Measurements from ENCODE around the gene POMGNT1.

The POMGNT1 gene

DNA sequence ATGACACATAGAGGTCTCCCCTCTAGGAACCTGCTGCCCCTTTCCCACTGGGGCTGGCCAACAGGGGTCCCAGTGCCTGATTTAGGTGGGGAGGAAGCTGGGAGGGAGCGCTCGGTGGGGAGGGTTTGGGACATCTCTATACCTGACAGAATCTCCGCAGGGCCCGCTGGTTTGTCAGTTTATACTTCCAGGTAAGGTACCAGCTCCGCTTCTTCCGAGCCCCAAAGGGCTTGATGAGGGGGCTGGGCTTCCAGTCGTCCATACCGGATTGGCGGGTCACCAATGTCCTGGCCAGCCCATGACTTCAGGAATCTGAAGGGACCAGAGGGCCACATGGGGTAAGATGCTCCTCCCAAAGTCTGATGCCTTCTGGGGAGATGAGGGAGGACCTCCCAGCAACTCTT is 672 bp downstream of the POMGNT1 start:
- peaks cover 11% of the 10 kb centered on the region for H3K36me3 Mint-ChIP-seq
- no peaks in the 10 kb centered on the region for H3K27me3 Mint-ChIP-seq
- DNase-seq (ENCODE audit: low spot score in 2 of 2) (no peak), ATAC-seq (ENCODE audit: low read depth) (no peak)
- H3K27ac Mint-ChIP-seq = no peak overlapping the region
- peak overlapping the region; percentile 84 for H3K4me3 Mint-ChIP-seq
- no peaks in the 10 kb centered on the region for H3K9me3 Mint-ChIP-seq
- peaks cover 6% of the 10 kb centered on the region for H3K4me1 Mint-ChIP-seq

DNA sequence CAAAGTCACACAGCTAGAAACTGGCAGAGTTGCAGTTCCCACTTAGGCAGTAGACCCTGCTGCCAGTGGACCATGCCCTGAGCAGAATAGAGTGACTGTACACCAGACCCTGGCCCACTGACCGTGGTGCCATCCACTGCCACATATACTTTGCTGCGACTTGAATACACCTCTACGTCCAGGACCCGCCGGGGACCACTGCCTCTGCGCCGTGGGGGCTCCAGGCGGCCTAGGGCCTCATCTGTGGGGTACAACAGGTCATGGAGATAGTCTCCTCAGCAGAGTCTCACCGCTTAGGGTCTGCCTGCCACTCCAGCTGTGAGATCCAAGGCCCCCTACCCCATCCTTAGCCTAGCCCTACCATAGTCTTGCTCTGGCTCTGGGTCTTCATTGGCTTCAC is 1.6 kb downstream of the POMGNT1 start:
- DNase-seq (ENCODE audit: low spot score in 2 of 2) (no peak), ATAC-seq (ENCODE audit: low read depth) (no peak)
- no peak overlapping the region for H3K4me3 Mint-ChIP-seq
- H3K36me3 Mint-ChIP-seq = peaks cover 11% of the 10 kb centered on the region
- no peaks in the 10 kb centered on the region for H3K9me3 Mint-ChIP-seq
- peaks cover 6% of the 10 kb centered on the region for H3K4me1 Mint-ChIP-seq
- H3K27ac Mint-ChIP-seq = no peak overlapping the region
- no peaks in the 10 kb centered on the region for H3K27me3 Mint-ChIP-seq

DNA sequence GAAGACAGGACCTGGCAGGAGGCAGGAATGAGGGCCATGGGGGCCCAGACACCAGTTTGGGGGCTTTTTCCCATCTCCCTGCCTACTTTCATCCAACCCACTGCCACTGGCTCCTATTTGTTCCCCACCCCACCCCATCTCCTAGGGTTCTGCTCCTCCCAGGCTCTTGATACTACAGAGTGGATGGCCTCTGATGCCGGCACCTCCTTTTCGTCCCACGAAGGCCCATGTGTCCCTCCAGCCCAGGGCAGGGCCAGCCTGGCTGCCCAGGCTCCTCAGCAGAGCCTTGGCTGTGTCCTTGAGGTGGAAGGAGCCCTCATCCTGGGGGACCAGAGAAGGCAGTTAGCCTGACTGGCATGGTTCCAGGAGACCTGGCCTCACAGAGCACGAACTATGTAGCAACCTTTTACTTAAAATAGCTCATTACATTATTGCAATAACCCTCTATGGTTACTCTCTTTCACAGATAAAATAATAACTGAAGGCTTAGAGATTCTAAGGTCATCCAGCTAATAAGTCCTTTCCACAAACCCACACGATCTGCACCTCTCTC is 3.5 kb downstream of the POMGNT1 start:
- Mint-ChIP-seq H3K4me1 (peaks cover 6% of the 10 kb centered on the region), H3K27ac (no peak overlapping the region), H3K27me3 (no peaks in the 10 kb centered on the region), H3K9me3 (no peaks in the 10 kb centered on the region), H3K36me3 (peaks cover 14% of the 10 kb centered on the region), H3K4me3 (no peak overlapping the region)
- no peak for DNase-seq (ENCODE audit: low spot score in 2 of 2)
- ATAC-seq (ENCODE audit: low read depth) = no peak

DNA sequence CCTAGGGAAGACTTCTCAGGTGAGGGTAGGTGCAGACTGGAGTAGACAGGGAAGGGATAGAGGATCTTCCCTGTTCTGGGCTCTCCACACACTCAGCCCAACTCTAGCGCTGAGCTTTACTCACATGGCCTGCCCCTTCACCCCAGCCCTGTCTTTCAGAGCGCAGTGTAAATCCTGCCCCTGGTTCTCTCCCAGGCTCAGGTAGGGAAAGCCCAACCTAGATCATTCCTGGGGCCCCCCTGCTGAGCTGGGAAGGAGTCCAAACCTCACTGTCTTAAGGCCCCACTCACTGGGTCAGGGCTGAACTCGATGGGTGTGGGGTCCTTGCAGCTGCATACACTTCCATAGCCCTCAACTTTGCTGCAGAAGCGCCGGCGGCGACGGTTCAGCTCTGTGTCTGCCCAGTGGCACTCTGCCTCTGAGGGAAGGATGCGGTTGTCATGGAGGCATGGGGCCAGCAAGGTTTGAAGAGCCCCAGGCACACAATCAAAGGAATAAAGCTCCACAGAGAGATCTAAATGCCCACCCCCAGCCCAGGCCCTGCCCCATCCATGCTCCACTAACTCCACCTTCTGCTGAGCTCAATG is 4.2 kb downstream of the POMGNT1 start:
- DNase-seq (ENCODE audit: low spot score in 2 of 2) = no peak
- Mint-ChIP-seq H3K27ac (no peak overlapping the region), H3K36me3 (peaks cover 19% of the 10 kb centered on the region), H3K27me3 (no peaks in the 10 kb centered on the region), H3K9me3 (no peaks in the 10 kb centered on the region), H3K4me1 (peaks cover 6% of the 10 kb centered on the region), H3K4me3 (no peak overlapping the region)
- ATAC-seq (ENCODE audit: low read depth) = no peak

DNA sequence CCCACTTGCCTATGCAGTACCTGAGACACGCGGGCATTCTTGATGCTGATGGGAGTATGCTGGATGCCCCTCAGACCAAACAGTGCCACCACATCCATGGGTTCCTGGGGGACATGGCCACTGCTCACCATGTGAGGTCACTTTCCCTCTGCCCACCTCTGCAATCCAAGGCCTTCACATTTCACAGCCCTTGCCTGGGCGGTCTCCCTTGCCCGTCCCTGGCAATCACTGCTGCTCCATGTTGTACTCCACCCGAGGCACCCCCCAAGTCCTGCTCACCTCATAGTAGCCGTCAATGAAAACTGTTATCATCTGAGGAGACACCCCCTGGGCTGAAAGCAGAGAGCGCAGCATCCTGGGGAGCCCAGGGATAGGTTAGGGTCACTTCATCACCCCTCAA is 4.9 kb downstream of the POMGNT1 start:
- ATAC-seq (ENCODE audit: low read depth) = no peak
- no peak for DNase-seq (ENCODE audit: low spot score in 2 of 2)
- Mint-ChIP-seq H3K36me3 (peaks cover 20% of the 10 kb centered on the region), H3K4me1 (peaks cover 5% of the 10 kb centered on the region), H3K9me3 (no peaks in the 10 kb centered on the region), H3K4me3 (no peak overlapping the region), H3K27me3 (no peaks in the 10 kb centered on the region), H3K27ac (no peak overlapping the region)

DNA sequence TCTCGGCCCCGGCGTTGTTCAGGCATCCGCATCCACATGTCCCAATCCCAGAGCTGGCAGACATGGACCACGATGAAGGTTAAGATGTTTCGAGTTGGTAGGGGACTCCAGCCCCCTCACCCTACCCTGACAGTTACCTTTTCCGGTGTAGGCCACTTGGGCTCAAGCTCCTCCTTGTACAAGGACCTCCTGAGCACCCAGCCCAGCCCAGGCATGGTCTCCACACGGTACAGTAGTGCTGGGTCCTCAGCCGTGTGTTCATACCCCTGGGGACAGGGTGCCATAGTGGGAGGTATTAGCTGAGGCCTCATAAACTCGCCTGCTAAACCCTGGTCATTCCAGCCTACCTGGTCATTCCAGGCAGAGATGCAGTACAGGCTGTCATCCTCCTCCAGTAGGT is 6.1 kb downstream of the POMGNT1 start:
- ATAC-seq (ENCODE audit: low read depth) (no peak), DNase-seq (ENCODE audit: low spot score in 2 of 2) (no peak)
- H3K4me3 Mint-ChIP-seq = no peak overlapping the region
- H3K27ac Mint-ChIP-seq = no peak overlapping the region
- no peaks in the 10 kb centered on the region for H3K9me3 Mint-ChIP-seq
- peaks cover 27% of the 10 kb centered on the region for H3K36me3 Mint-ChIP-seq
- H3K27me3 Mint-ChIP-seq = no peaks in the 10 kb centered on the region
- H3K4me1 Mint-ChIP-seq = peaks cover 3% of the 10 kb centered on the region

DNA sequence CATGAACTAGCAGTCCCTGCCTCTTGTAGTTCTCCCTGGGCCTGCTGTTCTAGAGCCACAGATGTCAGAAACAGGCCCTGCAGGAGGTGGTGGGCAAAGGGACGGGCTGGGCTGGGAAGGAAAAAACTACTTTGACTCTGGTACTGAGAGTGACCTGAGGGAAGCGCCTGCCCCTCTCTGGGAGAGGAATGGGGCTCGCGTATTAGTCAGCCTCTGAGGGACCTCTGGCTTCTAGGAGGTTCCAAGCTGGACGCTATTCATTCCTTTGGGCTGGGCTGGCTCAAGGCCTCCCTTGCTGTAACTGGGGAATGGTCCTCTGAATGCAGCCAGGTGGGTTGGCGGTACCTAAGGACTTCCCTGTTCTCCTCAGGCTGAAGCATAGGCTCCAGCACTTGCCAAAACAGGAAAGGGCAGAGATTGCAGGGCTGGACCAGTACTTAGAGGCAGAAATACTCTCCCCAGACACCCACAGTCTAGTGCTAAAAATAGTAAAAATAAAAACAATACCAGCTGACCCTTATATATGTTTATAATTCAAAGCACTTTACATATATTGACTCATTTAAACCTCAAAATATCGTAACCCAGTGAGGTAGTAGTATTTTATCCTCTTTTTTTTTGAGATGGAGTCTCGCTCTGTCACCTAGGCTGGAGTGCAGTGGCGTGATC is 7.1 kb downstream of the POMGNT1 start:
- H3K27me3 Mint-ChIP-seq = no peaks in the 10 kb centered on the region
- ATAC-seq (ENCODE audit: low read depth) = no peak
- no peak overlapping the region for H3K27ac Mint-ChIP-seq
- peaks cover 2% of the 10 kb centered on the region for H3K4me1 Mint-ChIP-seq
- H3K9me3 Mint-ChIP-seq = no peaks in the 10 kb centered on the region
- peaks cover 27% of the 10 kb centered on the region for H3K36me3 Mint-ChIP-seq
- no peak overlapping the region for H3K4me3 Mint-ChIP-seq
- DNase-seq (ENCODE audit: low spot score in 2 of 2) = no peak

DNA sequence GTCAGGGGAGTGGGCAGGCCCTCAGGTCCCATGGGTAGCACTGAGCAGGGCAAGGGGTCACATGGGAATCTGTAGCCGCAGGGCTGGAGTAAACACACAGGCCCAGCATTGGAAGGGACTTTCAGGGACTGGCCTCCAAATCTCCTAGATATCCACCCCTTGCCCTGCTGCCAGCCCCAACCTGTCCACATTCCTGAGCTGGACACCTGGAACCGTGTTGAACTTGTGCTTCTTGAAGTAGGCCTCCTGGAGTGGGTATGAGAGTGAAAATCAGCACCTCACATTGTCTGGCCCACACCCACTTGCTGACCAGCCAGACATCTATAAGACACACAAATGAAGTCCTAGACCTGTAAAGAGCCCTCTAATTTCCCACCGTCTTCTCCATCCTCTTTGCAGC is 7.7 kb downstream of the POMGNT1 start:
- ATAC-seq (ENCODE audit: low read depth) (no peak), DNase-seq (ENCODE audit: low spot score in 2 of 2) (no peak)
- Mint-ChIP-seq H3K4me3 (no peak overlapping the region), H3K27ac (no peak overlapping the region), H3K36me3 (peaks cover 27% of the 10 kb centered on the region), H3K4me1 (peaks cover 2% of the 10 kb centered on the region), H3K27me3 (no peaks in the 10 kb centered on the region), H3K9me3 (no peaks in the 10 kb centered on the region)

DNA sequence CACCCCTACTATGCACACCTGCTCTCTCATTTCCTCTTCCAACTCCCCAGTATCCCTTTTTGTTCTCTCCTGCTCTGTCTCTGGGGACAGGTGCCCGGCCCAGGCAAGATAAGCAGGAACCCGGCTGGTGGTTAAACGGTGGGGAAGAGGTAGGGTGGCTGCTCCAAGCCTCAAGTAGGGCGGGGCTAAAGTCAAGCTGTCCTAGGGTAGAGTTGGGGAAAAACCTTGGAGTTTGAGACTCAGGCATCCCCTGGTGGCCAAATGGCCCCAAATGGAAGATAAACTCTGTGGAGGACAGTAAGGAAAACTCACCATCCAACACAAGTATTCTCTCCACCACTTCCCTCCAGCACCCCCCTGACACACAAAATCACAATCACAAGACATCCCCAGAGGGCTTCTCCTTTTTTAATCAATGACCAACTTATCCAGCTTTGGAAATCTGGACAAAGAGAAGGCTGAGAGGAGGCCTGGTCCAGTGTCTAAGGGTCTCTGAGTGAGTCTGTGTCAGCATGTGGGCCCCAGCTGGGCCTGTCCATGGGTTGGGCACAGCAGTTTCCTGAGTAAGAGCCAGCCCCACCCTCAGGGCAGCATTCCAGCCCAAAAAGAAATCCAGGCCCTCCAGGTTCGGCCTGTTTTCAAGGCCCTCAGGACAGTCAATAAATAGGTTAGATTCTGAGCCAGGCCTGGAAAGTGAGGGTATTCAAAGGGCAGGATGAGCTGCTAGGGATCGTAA is 9.8 kb downstream of the POMGNT1 start:
- peaks cover 9% of the 10 kb centered on the region for H3K4me1 Mint-ChIP-seq
- DNase-seq (ENCODE audit: low spot score in 2 of 2) (no peak), ATAC-seq (ENCODE audit: low read depth) (no peak)
- peaks cover 22% of the 10 kb centered on the region for H3K36me3 Mint-ChIP-seq
- no peak overlapping the region for H3K4me3 Mint-ChIP-seq
- no peaks in the 10 kb centered on the region for H3K27me3 Mint-ChIP-seq
- no peaks in the 10 kb centered on the region for H3K9me3 Mint-ChIP-seq
- H3K27ac Mint-ChIP-seq = no peak overlapping the region

DNA sequence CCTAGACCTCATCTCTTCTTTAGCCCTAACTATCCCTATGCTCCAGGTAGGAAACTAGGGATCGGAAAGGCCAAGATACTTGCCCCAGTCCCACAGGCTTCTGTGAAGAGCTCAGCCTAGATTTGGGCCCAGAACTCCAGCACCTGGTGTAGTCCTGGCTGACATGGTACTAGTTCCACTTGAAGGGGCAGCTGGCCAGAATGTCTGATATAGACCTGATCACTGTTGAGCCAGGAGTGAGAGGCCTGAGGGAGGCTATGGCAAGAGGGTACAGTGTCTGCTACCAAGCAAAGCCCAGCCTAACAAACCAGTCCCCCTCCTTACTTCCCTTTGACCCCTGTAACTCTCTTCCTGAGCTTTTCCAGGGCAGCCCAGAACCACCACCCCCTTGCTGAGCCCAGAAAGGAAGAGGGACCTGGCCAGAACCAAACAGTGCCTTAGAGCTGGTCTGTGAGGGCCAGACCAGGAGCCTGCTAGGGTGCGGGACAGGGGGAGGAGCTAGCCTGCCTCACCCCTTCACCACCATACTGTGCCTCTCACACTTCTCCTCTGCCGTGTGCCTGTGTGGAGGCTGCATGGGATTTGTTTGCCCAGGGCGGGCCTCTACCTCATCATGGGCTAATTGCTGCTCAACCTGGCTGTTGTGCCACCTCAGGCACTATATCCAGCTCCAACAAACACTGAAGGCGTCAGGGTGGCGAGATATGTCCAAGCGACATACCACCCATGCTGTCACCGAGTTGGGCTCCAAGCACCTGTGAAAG is 10.9 kb downstream of the POMGNT1 start:
- Mint-ChIP-seq H3K27me3 (no peaks in the 10 kb centered on the region), H3K4me1 (peaks cover 9% of the 10 kb centered on the region), H3K4me3 (no peak overlapping the region), H3K27ac (no peak overlapping the region), H3K9me3 (no peaks in the 10 kb centered on the region), H3K36me3 (peaks cover 16% of the 10 kb centered on the region)
- ATAC-seq (ENCODE audit: low read depth) = no peak
- no peak for DNase-seq (ENCODE audit: low spot score in 2 of 2)

DNA sequence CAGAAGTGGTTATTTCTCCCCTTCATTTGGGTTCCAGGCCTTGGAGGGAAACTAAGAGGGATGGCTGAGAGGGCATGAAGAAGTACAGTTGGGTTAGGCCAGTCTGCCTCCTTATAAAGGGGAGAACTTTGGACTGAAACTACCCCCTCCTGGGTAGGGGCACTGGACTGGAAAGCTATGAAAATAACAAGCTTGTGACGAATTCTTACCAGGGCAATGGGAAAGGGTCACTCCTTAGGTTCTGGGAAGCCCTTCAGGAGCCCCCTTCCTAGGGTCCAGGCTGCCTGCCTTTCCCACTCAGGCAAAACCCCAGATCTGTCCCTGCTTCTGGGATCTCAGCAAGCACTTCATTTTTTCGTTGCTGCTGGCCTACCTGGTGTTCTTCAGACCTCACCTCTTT is 12.2 kb downstream of the POMGNT1 start:
- Mint-ChIP-seq H3K27me3 (no peaks in the 10 kb centered on the region), H3K27ac (no peak overlapping the region), H3K4me1 (peaks cover 9% of the 10 kb centered on the region), H3K36me3 (peaks cover 16% of the 10 kb centered on the region), H3K4me3 (no peak overlapping the region), H3K9me3 (no peaks in the 10 kb centered on the region)
- no peak for ATAC-seq (ENCODE audit: low read depth)
- no peak for DNase-seq (ENCODE audit: low spot score in 2 of 2)

DNA sequence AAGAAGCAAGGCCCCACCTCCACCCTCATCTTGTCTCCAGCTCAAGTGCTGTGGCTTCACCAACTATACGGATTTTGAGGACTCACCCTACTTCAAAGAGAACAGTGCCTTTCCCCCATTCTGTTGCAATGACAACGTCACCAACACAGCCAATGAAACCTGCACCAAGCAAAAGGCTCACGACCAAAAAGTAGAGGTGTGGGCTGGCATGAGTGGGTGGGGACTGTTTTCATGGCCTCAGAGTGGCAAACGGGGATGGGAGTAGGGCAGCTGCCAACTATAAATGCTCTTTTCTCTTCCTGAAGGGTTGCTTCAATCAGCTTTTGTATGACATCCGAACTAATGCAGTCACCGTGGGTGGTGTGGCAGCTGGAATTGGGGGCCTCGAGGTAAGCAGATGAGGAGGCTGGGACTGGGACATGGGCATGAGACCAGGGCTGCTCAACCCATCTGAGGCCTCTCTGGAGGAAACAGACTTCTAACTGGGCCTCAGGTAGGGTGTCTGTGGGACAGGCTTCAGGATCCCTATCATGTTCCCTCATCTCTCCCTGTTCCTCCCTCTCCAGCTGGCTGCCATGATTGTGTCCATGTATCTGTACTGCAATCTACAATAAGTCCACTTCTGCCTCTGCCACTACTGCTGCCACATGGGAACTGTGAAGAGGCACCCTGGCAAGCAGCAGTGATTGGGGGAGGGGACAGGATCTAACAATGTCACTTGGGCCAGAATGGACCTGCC is 13.1 kb downstream of the POMGNT1 start:
- ATAC-seq (ENCODE audit: low read depth) (no peak), DNase-seq (ENCODE audit: low spot score in 2 of 2) (no peak)
- no peak overlapping the region for H3K4me3 Mint-ChIP-seq
- H3K9me3 Mint-ChIP-seq = no peaks in the 10 kb centered on the region
- no peaks in the 10 kb centered on the region for H3K27me3 Mint-ChIP-seq
- H3K4me1 Mint-ChIP-seq = peaks cover 9% of the 10 kb centered on the region
- peaks cover 13% of the 10 kb centered on the region for H3K36me3 Mint-ChIP-seq
- H3K27ac Mint-ChIP-seq = no peak overlapping the region

DNA sequence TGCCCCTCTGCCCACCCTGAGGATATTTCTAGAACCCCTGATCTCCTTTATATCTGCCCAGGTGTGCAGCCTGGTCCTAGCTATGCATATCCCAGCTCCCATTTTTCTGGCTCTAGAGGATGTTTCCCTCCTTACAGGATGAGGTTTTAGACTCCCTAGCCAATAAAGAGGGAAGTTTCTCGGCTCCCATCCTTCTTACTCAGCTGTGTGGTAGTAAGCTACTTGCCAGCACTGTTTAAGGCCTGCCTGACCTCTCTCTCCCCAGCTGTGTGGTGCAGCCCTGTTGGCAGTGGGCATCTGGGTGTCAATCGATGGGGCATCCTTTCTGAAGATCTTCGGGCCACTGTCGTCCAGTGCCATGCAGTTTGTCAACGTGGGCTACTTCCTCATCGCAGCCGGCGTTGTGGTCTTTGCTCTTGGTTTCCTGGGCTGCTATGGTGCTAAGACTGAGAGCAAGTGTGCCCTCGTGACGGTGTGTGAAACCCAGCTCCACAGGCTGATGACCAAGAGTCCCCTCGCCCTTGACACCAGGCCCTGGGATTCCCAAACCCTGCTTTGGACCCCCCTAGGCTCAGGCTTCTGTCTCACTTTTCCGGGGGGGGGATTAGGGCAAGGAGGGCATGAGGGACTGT is 14.2 kb downstream of the POMGNT1 start:
- H3K9me3 Mint-ChIP-seq = no peaks in the 10 kb centered on the region
- H3K27ac Mint-ChIP-seq = peak overlapping the region; percentile 70

More for the DNA sequence above, 14.2 kb downstream of the POMGNT1 start:
- Mint-ChIP-seq H3K4me3 (no peak overlapping the region), H3K36me3 (peaks cover 8% of the 10 kb centered on the region), H3K4me1 (peaks cover 9% of the 10 kb centered on the region), H3K27me3 (no peaks in the 10 kb centered on the region)
- no peak for DNase-seq (ENCODE audit: low spot score in 2 of 2)
- peak; percentile 49 for ATAC-seq (ENCODE audit: low read depth)
